ENCODE data around the gene CDYL2. TPM values are rescaled to one million over a fixed set of nuclear protein-coding genes. Genes with fewer than 3 reads are reported as not detected.

Gene CDYL2
- total and polyA plus RNA-seq, 2 experiments from 2014 or later = 0.74 to 0.95 TPM

DNA sequence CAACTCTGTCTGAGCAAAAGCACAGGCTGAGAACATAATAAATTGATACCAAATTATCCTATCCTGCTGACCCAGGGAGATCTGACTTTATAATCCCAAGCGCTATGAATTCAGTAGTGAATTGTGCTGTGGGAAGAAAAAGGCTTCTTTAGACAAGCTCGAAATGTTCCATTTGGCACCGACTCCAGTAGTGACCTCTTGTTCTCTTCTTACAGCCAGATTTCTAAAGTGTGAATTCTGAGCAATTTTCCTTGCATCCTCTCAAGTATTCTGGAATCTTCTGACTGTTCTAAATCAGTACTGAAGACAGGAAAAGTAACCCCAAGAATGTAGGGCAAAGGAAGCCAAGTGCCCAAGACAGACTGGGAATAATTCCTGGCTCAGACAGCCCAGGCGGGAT, 58.2 kb downstream of the CDYL2 start:
- Histone ChIP-seq H3K27ac (no peak overlapping the region), H3K4me1 (ENCODE audit: low read depth) (no peaks in the 10 kb centered on the region)
- peak in 1 of 2 donors; percentile 40 for DNase-seq (ENCODE audit: low read depth in 1 of 2, low spot score in 1 of 2)

DNA sequence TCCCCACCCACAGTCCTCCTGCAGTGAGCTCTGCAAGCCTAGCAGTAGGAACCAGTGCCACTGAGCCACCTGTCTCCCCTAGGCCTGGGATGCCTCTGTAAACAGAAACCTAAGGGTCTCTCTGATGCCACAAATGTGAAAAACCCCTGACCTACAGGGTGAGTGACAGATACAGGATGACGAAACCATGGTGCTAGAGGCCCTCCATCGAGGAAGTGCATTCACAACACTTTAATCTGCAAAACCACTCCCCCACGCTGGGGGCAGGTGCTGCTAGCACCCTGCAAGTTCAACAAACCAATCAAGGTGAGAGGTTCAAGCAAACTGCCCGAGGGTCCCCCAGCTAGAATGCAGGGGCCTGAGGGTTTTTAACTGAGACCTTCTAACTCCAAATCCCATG, 59.5 kb downstream of the CDYL2 start:
- TF ChIP-seq, protein P1, sequence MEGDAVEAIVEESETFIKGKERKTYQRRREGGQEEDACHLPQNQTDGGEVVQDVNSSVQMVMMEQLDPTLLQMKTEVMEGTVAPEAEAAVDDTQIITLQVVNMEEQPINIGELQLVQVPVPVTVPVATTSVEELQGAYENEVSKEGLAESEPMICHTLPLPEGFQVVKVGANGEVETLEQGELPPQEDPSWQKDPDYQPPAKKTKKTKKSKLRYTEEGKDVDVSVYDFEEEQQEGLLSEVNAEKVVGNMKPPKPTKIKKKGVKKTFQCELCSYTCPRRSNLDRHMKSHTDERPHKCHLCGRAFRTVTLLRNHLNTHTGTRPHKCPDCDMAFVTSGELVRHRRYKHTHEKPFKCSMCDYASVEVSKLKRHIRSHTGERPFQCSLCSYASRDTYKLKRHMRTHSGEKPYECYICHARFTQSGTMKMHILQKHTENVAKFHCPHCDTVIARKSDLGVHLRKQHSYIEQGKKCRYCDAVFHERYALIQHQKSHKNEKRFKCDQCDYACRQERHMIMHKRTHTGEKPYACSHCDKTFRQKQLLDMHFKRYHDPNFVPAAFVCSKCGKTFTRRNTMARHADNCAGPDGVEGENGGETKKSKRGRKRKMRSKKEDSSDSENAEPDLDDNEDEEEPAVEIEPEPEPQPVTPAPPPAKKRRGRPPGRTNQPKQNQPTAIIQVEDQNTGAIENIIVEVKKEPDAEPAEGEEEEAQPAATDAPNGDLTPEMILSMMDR (IDR thresholded peaks at IDR 0.05; ENCODE audit: low read depth, low read length) = no peak
- no peak for DNase-seq (ENCODE audit: low read depth in 1 of 2, low spot score in 1 of 2)
- no peaks in the 10 kb centered on the region for H3K9me3 ChIP-seq (ENCODE audit: low read depth)

More for the DNA sequence above, 58.2 kb downstream of the CDYL2 start:
- no peaks in the 10 kb centered on the region for H3K36me3 ChIP-seq
- no peak overlapping the region for H3K4me3 ChIP-seq
- no peaks in the 10 kb centered on the region for H3K9me3 ChIP-seq (ENCODE audit: low read depth)
- no peaks in the 10 kb centered on the region for H3K27me3 ChIP-seq
- TF ChIP-seq, protein P1 (IDR thresholded peaks at IDR 0.05; ENCODE audit: low read depth, low read length) = no peak

DNA sequence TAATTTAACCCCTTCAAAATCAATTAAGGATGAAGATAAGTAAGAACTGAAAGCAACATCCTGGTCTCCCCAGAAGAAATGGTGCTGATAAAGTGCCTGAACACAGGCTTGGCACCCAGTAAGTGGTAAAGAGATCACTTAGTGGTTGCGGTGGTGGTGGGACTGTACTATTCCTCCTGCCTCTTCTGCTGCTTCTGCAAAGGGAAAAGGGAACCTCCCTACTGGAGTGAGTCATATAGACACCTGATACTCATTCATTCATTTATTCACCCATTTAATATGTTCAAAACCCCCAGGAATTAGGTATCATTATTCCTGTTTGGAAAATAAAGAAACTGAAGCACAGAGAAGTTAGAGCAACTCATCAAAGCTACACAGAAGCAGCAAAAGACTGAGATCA, 60.6 kb downstream of the CDYL2 start:
- no peaks in the 10 kb centered on the region for H3K27me3 ChIP-seq
- H3K27ac ChIP-seq = no peak overlapping the region
- TF ChIP-seq, protein P1 (IDR thresholded peaks at IDR 0.05; ENCODE audit: low read depth, low read length) = no peak
- no peak overlapping the region for H3K4me3 ChIP-seq
- DNase-seq (ENCODE audit: low read depth in 1 of 2, low spot score in 1 of 2) = no peak
- H3K36me3 ChIP-seq = no peaks in the 10 kb centered on the region
- H3K4me1 ChIP-seq (ENCODE audit: low read depth) = no peaks in the 10 kb centered on the region
- no peaks in the 10 kb centered on the region for H3K9me3 ChIP-seq (ENCODE audit: low read depth)

More for the DNA sequence above, 59.5 kb downstream of the CDYL2 start:
- H3K4me1 ChIP-seq (ENCODE audit: low read depth) = no peaks in the 10 kb centered on the region
- no peak overlapping the region for H3K27ac ChIP-seq
- H3K4me3 ChIP-seq = no peak overlapping the region
- no peaks in the 10 kb centered on the region for H3K27me3 ChIP-seq
- H3K36me3 ChIP-seq = no peaks in the 10 kb centered on the region

DNA sequence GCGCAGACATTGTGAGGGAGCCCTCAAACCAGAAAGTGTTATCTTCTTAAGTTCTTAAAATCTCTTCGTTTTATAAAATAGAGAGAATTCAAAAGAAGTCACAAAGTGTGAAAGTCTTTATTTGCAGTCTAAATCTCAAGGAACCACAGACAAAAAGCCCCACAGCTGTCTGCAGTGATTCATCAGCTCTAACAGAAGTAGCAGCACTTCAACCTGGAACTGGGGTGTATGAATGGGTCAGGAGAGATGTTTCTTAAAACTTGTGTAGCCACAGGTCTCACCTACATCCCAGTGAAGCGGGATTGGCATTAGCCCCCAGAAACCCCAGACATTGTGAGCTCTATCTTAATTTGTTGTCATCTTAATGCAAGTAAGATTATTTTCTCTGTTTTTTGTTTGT, 61.1 kb downstream of the CDYL2 start:
- no peaks in the 10 kb centered on the region for H3K9me3 ChIP-seq (ENCODE audit: low read depth)
- no peak overlapping the region for H3K4me3 ChIP-seq
- TF ChIP-seq, protein P1 (IDR thresholded peaks at IDR 0.05; ENCODE audit: low read depth, low read length) = no peak
- H3K27ac ChIP-seq = no peak overlapping the region
- no peaks in the 10 kb centered on the region for H3K27me3 ChIP-seq
- no peak for DNase-seq (ENCODE audit: low read depth in 1 of 2, low spot score in 1 of 2)
- no peaks in the 10 kb centered on the region for H3K4me1 ChIP-seq (ENCODE audit: low read depth)
- H3K36me3 ChIP-seq = no peaks in the 10 kb centered on the region

DNA sequence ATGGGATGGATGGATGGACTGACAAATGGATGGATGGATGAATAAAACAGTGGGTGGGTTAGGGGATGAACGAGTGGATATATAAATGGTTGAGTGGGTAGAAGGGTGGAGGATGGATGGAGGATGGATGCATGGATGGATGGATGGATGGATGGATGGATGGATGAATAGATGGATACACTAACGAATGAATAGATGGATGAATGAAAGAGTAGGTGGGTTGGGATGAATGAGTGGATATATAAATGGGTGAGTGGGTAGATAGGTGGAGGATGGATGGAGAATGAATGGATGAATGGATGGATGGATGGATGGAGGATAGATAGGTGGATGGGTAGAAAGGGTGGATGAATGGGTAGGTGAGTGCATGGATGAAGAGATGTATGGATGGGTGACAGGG, 62.1 kb downstream of the CDYL2 start:
- no peak for DNase-seq (ENCODE audit: low read depth in 1 of 2, low spot score in 1 of 2)
- no peaks in the 10 kb centered on the region for H3K36me3 ChIP-seq

More for the DNA sequence above, 62.1 kb downstream of the CDYL2 start:
- TF ChIP-seq, protein P1 (IDR thresholded peaks at IDR 0.05; ENCODE audit: low read depth, low read length) = no peak
- Histone ChIP-seq H3K9me3 (ENCODE audit: low read depth) (no peaks in the 10 kb centered on the region), H3K4me3 (no peak overlapping the region), H3K4me1 (ENCODE audit: low read depth) (no peaks in the 10 kb centered on the region), H3K27me3 (no peaks in the 10 kb centered on the region), H3K27ac (no peak overlapping the region)

All from cardiac muscle cell (in vitro differentiated cells and primary cell).